Chondrocyte (in vitro differentiated cells): ENCODE results near the gene TMEM63B. TPM values are rescaled to one million over a fixed set of nuclear protein-coding genes. Genes with fewer than 3 reads are reported as not detected.
A peak's percentile ranks its signal among the peaks of the same experiment; 100 is the strongest.

Experiments used
- DNase-seq: peaks from one replicate; pipeline ENCODE4 v3.0.0; 2021; ENCODE audit warnings: mixed read lengths, low spot score
- H3K27ac Mint-ChIP-seq: one replicate; pipeline ENCODE4 v1.8.0; 2021; ENCODE audit warnings: mild to moderate bottlenecking, moderate library complexity, mixed read lengths; ENCODE audit not compliant: unreplicated experiment
- H3K27me3 Mint-ChIP-seq: 2 replicates; pipeline ENCODE4 v1.8.0; 2021; ENCODE audit warnings: low read depth, mixed read lengths
- H3K36me3 Mint-ChIP-seq: 2 replicates; pipeline ENCODE4 v1.8.0; 2021; ENCODE audit warnings: low read depth, mixed read lengths
- H3K4me1 Mint-ChIP-seq: 2 replicates; pipeline ENCODE4 v1.8.0; 2021; ENCODE audit warnings: low read depth, mild to moderate bottlenecking, mixed read lengths
- H3K4me3 Mint-ChIP-seq: one replicate; pipeline ENCODE4 v1.8.0; 2021; ENCODE audit warnings: mild to moderate bottlenecking, moderate library complexity, mixed read lengths; ENCODE audit not compliant: unreplicated experiment
- H3K9me3 Mint-ChIP-seq: 2 replicates; pipeline ENCODE4 v1.8.0; 2021; ENCODE audit warnings: low read depth, mixed read lengths
- CTCF ChIP-seq: fragments of 200-600 bp; sonication (generic); IDR thresholded peaks from 2 replicates; pipeline ENCODE4 v1.5.0; 2021; ENCODE audit warnings: antibody characterized with exemption, mild to moderate bottlenecking, moderate library complexity
- total RNA-seq: library from RNA; stranded (reverse); gene quantifications from 3 replicates; pipeline ENCODE4 v1.2.1, GENCODE V29; 2021

Gene TMEM63B
- total RNA-seq, 1 donor from 2014 or later = 40.7 TPM

- H3K27me3 Mint-ChIP-seq = no peaks in the 10 kb centered on the region
- H3K36me3 Mint-ChIP-seq = peaks cover 24% of the 10 kb centered on the region
- H3K9me3 Mint-ChIP-seq = no peaks in the 10 kb centered on the region
These were observed 18.9 kb upstream of the TMEM63B start for GRCh38 chr6:44108471-44108870.

GRCh38 chr6:44109212-44109611 is 18.1 kb upstream of the TMEM63B start:
- TF ChIP-seq CTCF = no peak
- no peaks in the 10 kb centered on the region for H3K27me3 Mint-ChIP-seq
- H3K4me1 Mint-ChIP-seq = peaks cover 3% of the 10 kb centered on the region
- H3K9me3 Mint-ChIP-seq = no peaks in the 10 kb centered on the region
- peaks cover 23% of the 10 kb centered on the region for H3K36me3 Mint-ChIP-seq
- no peak overlapping the region for H3K4me3 Mint-ChIP-seq
- DNase-seq = no peak
- H3K27ac Mint-ChIP-seq = no peak overlapping the region

More at GRCh38 chr6:44108471-44108870, 18.9 kb upstream of the TMEM63B start:
- TF ChIP-seq CTCF = no peak
- DNase-seq = no peak
- peaks cover 3% of the 10 kb centered on the region for H3K4me1 Mint-ChIP-seq
- no peak overlapping the region for H3K4me3 Mint-ChIP-seq
- no peak overlapping the region for H3K27ac Mint-ChIP-seq

- no peak for DNase-seq
- Mint-ChIP-seq H3K27ac (no peak overlapping the region), H3K27me3 (no peaks in the 10 kb centered on the region), H3K4me1 (peaks cover 5% of the 10 kb centered on the region), H3K9me3 (no peaks in the 10 kb centered on the region), H3K36me3 (peaks cover 23% of the 10 kb centered on the region), H3K4me3 (no peak overlapping the region)
- no peak for TF ChIP-seq CTCF
These were observed 17.2 kb upstream of the TMEM63B start for GRCh38 chr6:44110005-44110676.

GRCh38 chr6:44110966-44111365 is 16.4 kb upstream of the TMEM63B start:
- no peaks in the 10 kb centered on the region for H3K27me3 Mint-ChIP-seq
- no peak for DNase-seq
- no peak for TF ChIP-seq CTCF
- no peak overlapping the region for H3K27ac Mint-ChIP-seq
- H3K9me3 Mint-ChIP-seq = no peaks in the 10 kb centered on the region
- H3K36me3 Mint-ChIP-seq = peaks cover 27% of the 10 kb centered on the region
- peaks cover 14% of the 10 kb centered on the region for H3K4me1 Mint-ChIP-seq
- H3K4me3 Mint-ChIP-seq = no peak overlapping the region

- Mint-ChIP-seq H3K9me3 (no peaks in the 10 kb centered on the region), H3K4me1 (peaks cover 19% of the 10 kb centered on the region), H3K27ac (peak overlapping the region; percentile 8), H3K4me3 (no peak overlapping the region), H3K36me3 (peaks cover 27% of the 10 kb centered on the region), H3K27me3 (no peaks in the 10 kb centered on the region)
- DNase-seq = no peak
- TF ChIP-seq CTCF = no peak
These were observed 15.6 kb upstream of the TMEM63B start for GRCh38 chr6:44111434-44112417.
